SIG-M5 (cell line): ENCODE data around the gene GNPDA1.

Source experiments
- DNase-seq: peaks from one replicate; lab custom pipeline; 2025; lab: John Stamatoyannopoulos, UW

Gene GNPDA1

GRCh38 chr5:141957367-141957996 lies 55.3 kb downstream of the GNPDA1 start:
- DNase-seq: no peak

GRCh38 chr5:141954194-141954593 lies 58.6 kb downstream of the GNPDA1 start:
- no peak for DNase-seq

DNA sequence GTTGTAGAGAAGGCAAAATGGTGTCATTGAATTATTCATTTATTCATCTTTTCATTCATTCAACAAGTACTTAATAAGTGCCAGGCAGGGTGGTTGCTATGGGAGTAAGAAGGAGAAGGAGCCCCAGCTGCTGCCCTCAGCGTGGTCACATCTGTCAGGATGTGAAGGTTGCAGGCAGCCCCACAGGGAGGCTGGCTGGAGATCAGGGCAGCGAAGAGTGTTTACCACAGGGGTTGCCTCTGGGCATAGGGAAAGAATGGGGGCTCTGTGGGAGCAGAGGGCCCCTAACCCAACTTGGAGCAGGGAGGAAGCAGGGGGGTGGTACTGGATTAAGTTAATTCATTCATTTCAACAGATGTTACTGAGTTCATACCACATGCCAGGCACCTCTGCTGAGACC lies 60.8 kb downstream of the GNPDA1 start:
- no peak for DNase-seq

DNA sequence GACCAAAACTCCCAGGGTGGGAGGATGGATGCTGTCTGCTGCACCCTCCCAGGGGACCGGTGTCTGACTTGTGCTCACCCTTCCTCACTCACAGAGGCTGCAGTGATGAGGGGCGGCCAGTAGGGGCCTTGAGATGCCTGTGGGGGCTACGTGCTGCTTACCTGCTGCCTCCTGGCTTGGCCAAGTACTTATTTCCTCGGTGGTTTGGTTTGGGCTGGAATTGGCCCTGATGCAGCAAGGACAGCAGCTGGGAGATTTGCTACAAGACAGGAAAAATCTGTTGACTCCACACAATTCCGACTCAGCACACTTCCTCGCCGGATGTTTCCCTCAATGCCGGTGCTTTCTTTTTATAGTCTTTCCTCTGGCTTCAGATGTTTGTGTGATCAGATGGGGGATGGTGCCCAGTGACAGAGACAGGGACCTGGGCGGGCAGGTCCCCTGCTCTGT lies 61.5 kb downstream of the GNPDA1 start:
- DNase-seq: no peak
